Right lung (tissue), 10 donors: ENCODE data around the gene LRRC4C. TPM values are rescaled to one million over a fixed set of nuclear protein-coding genes. Genes with fewer than 3 reads are reported as not detected.

Experiments used
- DNase-seq, 2 donors: peaks; one replicate each; pipeline ENCODE4 v3.0.0-alpha.2; 2013
- long read RNA-seq, 8 donors: transcript quantifications; one replicate each; lab custom pipeline, GENCODE V29; 2026
- polyA plus RNA-seq, 5 donors: library from polyadenylated mRNA; unstranded; fragments of 120-200 nt; gene quantifications; one replicate each; pipeline versions ENCODE4 v1.2.1 to v1.2.3, GENCODE V29; 2013; ENCODE audit warnings: inconsistent platforms in 1 of 5, low replicate concordance in 1 of 5; ENCODE audit not compliant: insufficient read length in 5 of 5, insufficient read depth in 1 of 5

LRRC4C gene
- polyA plus RNA-seq, result 1 to 10 TPM; 3.1 to 5.9 (median 4.8) TPM
- long read RNA-seq, donor 1, partial matches to known transcripts, result 0 of 2 reads
- long read RNA-seq, donor 1, other reads (novel, unspliced or antisense), result 0 of 2 reads
- long read RNA-seq, donor 2, result 0 reads
- long read RNA-seq, donor 3, result 0 reads
- long read RNA-seq, donor 4, result 0 reads
- long read RNA-seq, donor 5, result 0 reads
- long read RNA-seq, donor 6, full-length matches to known transcripts, result 1 of 1 reads
- long read RNA-seq, donor 6, partial matches to known transcripts, result 0 of 1 reads
- long read RNA-seq, donor 6, other reads (novel, unspliced or antisense), result 0 of 1 reads
- long read RNA-seq, donor 7, result 0 reads
- long read RNA-seq, donor 8, result 0 reads

GRCh38 chr11:41459465-41460401, at the start of gene LRRC4C:
LRRC4C (minus strand) TSS chr11:41459652.
- DNase-seq, result no peak

GRCh38 chr11:41508121-41508520, 48.7 kb upstream of the LRRC4C start:
- DNase-seq, result no peak

- no peak for DNase-seq
Measured at GRCh38 chr11:41499429-41499828, 40.0 kb upstream of the LRRC4C start.

- no peak for DNase-seq
Measured at GRCh38 chr11:41498726-41499125, 39.3 kb upstream of the LRRC4C start.

GRCh38 chr11:41497974-41498373, 38.5 kb upstream of the LRRC4C start:
- no peak for DNase-seq

- DNase-seq, result no peak
Measured at GRCh38 chr11:41494716-41495115, 35.3 kb upstream of the LRRC4C start.

GRCh38 chr11:41486424-41486823, 27.0 kb upstream of the LRRC4C start:
- DNase-seq, result no peak

GRCh38 chr11:41483956-41484355, 24.5 kb upstream of the LRRC4C start:
- DNase-seq, result no peak

GRCh38 chr11:41479179-41479578, 19.7 kb upstream of the LRRC4C start:
- DNase-seq, result no peak

- no peak for DNase-seq
Measured at GRCh38 chr11:41461057-41461681, 1.7 kb upstream of the LRRC4C start.

- DNase-seq, result no peak
Measured at GRCh38 chr11:41458641-41459040, 811 bp downstream of the LRRC4C start.

- DNase-seq, result no peak
Measured at GRCh38 chr11:41458154-41458553, 1.3 kb downstream of the LRRC4C start.

- no peak for DNase-seq
Measured at GRCh38 chr11:41457216-41458014, 2.0 kb downstream of the LRRC4C start.

- no peak for DNase-seq
Measured at GRCh38 chr11:41456269-41456668, 3.2 kb downstream of the LRRC4C start.

GRCh38 chr11:41451011-41451410, 8.4 kb downstream of the LRRC4C start:
- no peak for DNase-seq

- DNase-seq, result no peak
Measured at GRCh38 chr11:41449483-41450050, 9.9 kb downstream of the LRRC4C start.

GRCh38 chr11:41446566-41446965, 12.9 kb downstream of the LRRC4C start:
- no peak for DNase-seq

GRCh38 chr11:41446107-41446506, 13.3 kb downstream of the LRRC4C start:
- no peak for DNase-seq

GRCh38 chr11:41437006-41437490, 22.4 kb downstream of the LRRC4C start:
- no peak for DNase-seq

GRCh38 chr11:41435531-41435930, 23.9 kb downstream of the LRRC4C start:
- DNase-seq, result no peak

- no peak for DNase-seq
Measured at GRCh38 chr11:41431784-41432183, 27.7 kb downstream of the LRRC4C start.
